GM12878 (cell line): ENCODE measurements around the gene TRAPPC3. TPM values are rescaled to one million over a fixed set of nuclear protein-coding genes. Genes with fewer than 3 reads are reported as not detected.

Experiments
- ASH2L ChIP-seq: fragments of 300-600, 200-600 bp; sonication (generic); IDR thresholded peaks from 2 replicates; pipeline ENCODE4 v1.6.1; 2017; ENCODE audit warnings: low read depth, mild to moderate bottlenecking, borderline replicate concordance
- CREM ChIP-seq: IDR thresholded peaks from 2 replicates; pipeline ENCODE4 v1.6.1; 2014; ENCODE audit warnings: antibody characterized with exemption, low read depth
- FOXK2 ChIP-seq: fragments of 450-650 bp; IDR thresholded peaks from 2 replicates; pipeline ENCODE4 v1.6.1; 2017; ENCODE audit warnings: mild to moderate bottlenecking, moderate library complexity
- GATAD2B ChIP-seq: fragments of 450-650 bp; conservative IDR thresholded peaks from 2 replicates; pipeline ENCODE4 v1.6.1; 2017; ENCODE audit warnings: low read depth, mild to moderate bottlenecking, moderate library complexity
- HCFC1 ChIP-seq: fragments of 150-350 bp; IDR thresholded peaks from 2 replicates; pipeline ENCODE4 v1.6.1; 2014; ENCODE audit warnings: low read length
- IRF4 ChIP-seq: IDR thresholded peaks from 2 replicates; pipeline ENCODE4 v1.6.1; 2011; ENCODE audit warnings: low read depth, low read length
- LARP7 ChIP-seq: fragments of 450-650 bp; IDR thresholded peaks from 2 replicates; pipeline ENCODE4 v1.6.1; 2017; ENCODE audit warnings: mild to moderate bottlenecking
- PAX5 ChIP-seq: IDR thresholded peaks from 2 replicates; pipeline ENCODE4 v1.6.1; 2011; ENCODE audit warnings: low read depth, low read length, borderline replicate concordance
- PAX8 ChIP-seq: fragments of 450-650 bp; IDR thresholded peaks from 2 replicates; pipeline ENCODE4 v1.6.1; 2017; ENCODE audit warnings: mild to moderate bottlenecking, moderate library complexity
- RAD21 ChIP-seq: IDR thresholded peaks from 2 replicates; pipeline ENCODE4 v1.6.1; 2011; ENCODE audit warnings: mild to moderate bottlenecking, low read depth, low read length, moderate library complexity; ENCODE audit not compliant: insufficient read depth
- ZBED1 ChIP-seq: IDR thresholded peaks from 2 replicates; pipeline ENCODE4 v1.6.1; 2016; ENCODE audit warnings: borderline replicate concordance
- ZNF622 ChIP-seq: fragments of 450-650 bp; IDR thresholded peaks from 2 replicates; pipeline ENCODE4 v1.6.1; 2017; ENCODE audit warnings: mild to moderate bottlenecking, inconsistent platforms
- polyA plus RNA-seq, 11 experiments: library from polyadenylated mRNA; depleted of rRNA in 4 of 11; unstranded in 6 of 11; stranded (reverse) in 5 of 11; fragments of >200 nt; fragmentation: Nextera tagmentation in 4 of 11; fragmentation: Illumina TruSeq in 1 of 11; extraction: Ambion mirVana in 4 of 11; extraction: Trizol in 1 of 11; gene quantifications; 1 replicate in 1 of 11; 2 replicates in 10 of 11; pipeline versions ENCODE4 v1.2.1 to v1.2.3, GENCODE V29; 2011 to 2016; ENCODE audit warnings: inconsistent platforms in 2 of 11, missing spikeins in 2 of 11, low read depth in 1 of 11
- total RNA-seq, 4 experiments: library from RNA; depleted of rRNA in 3 of 4; stranded (reverse); fragments of >200 nt in 3 of 4; fragmentation: Illumina TruSeq in 1 of 4; extraction: Trizol in 1 of 4; gene quantifications; 2 replicates each; pipeline versions ENCODE4 v1.2.1 to v1.2.3, GENCODE V29; 2013 to 2021
- TF ChIP-seq, protein P1 (sequence below): fragments of 450-650 bp; formaldehyde crosslinking; IDR thresholded peaks from 2 replicates; pipeline ENCODE4 v1.4.0; 2022; ENCODE audit warnings: mild to moderate bottlenecking, moderate library complexity

The TRAPPC3 gene
- total and polyA plus RNA-seq, 10 of the 15 experiments (the other 5 are each of a cell fraction or from before 2014, with no cell fraction given): 14.7 to 122 (median 70.5) TPM

- TF ChIP-seq, protein P1, sequence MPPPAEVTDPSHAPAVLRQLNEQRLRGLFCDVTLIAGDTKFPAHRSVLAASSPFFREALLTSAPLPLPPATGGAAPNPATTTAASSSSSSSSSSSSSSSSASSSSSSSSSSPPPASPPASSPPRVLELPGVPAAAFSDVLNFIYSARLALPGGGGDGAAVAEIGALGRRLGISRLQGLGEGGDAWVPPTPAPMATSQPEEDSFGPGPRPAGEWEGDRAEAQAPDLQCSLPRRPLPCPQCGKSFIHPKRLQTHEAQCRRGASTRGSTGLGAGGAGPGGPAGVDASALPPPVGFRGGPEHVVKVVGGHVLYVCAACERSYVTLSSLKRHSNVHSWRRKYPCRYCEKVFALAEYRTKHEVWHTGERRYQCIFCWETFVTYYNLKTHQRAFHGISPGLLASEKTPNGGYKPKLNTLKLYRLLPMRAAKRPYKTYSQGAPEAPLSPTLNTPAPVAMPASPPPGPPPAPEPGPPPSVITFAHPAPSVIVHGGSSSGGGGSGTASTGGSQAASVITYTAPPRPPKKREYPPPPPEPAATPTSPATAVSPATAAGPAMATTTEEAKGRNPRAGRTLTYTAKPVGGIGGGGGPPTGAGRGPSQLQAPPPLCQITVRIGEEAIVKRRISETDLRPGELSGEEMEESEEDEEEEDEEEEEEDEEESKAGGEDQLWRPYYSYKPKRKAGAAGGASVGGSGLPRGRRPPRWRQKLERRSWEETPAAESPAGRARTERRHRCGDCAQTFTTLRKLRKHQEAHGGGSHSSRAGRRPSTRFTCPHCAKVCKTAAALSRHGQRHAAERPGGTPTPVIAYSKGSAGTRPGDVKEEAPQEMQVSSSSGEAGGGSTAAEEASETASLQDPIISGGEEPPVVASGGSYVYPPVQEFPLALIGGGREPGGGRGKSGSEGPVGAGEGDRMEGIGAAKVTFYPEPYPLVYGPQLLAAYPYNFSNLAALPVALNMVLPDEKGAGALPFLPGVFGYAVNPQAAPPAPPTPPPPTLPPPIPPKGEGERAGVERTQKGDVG: no peak
- TF ChIP-seq ASH2L (no peak), HCFC1 (peak; percentile 98), RAD21 (peak; percentile 93), ZBED1 (0 out of 2 replicates have a peak, but pooled peaks have one; percentile 51), CREM (peak; percentile 94), PAX5 (peak; percentile 18; the same call in 1 of the 2 replicates), ZNF622 (no peak), FOXK2 (peak; percentile 71), IRF4 (no peak), LARP7 (peak; percentile 72), GATAD2B (0 out of 2 replicates have a peak, but pooled peaks have one; percentile 20), PAX8 (no peak)
These were observed at the start of gene TRAPPC3 (continued) for GRCh38 chr1:36149237-36149972.
